GM23338 (cell line): ENCODE results near the gene SEC16B. TPM values are rescaled to one million over a fixed set of nuclear protein-coding genes. Genes with fewer than 3 reads are reported as not detected.

Experiments used
- ATAC-seq: fragments of 200-7000 bp; cut with Tn5 transposase; 3 replicates; pipeline ENCODE4 v1.9.1; 2020
- DNase-seq: peaks from one replicate; pipeline ENCODE4 v3.0.0-alpha.2; 2015; ENCODE audit warnings: low spot score
- H2AFZ ChIP-seq: fragments of 200-600 bp; sonication (generic); 2 replicates; pipeline ENCODE4 v1.8.0; 2016; ENCODE audit warnings: antibody characterized with exemption, mild to moderate bottlenecking, moderate library complexity
- H3F3A ChIP-seq: fragments of 200-600 bp; sonication (generic); replicated peaks from 2 replicates; pipeline ENCODE4 v1.8.0; 2017; ENCODE audit warnings: antibody characterized with exemption, mixed run types, low read depth
- H3K27ac ChIP-seq: fragments of 200-600 bp; sonication (generic); 2 replicates; pipeline ENCODE4 v1.6.1; 2016; ENCODE audit warnings: low read depth
- H3K27me3 ChIP-seq: fragments of 200-600 bp; sonication (generic); 2 replicates; pipeline ENCODE4 v1.8.0; 2016; ENCODE audit warnings: mild to moderate bottlenecking, mixed run types, moderate library complexity; ENCODE audit not compliant: insufficient read depth
- H3K36me3 ChIP-seq: fragments of 200-600 bp; sonication (generic); 2 replicates; pipeline ENCODE4 v1.8.0; 2016; ENCODE audit warnings: mild to moderate bottlenecking; ENCODE audit not compliant: insufficient read depth
- H3K4me1 ChIP-seq: fragments of 200-600 bp; sonication (generic); 2 replicates; pipeline ENCODE4 v1.8.0; 2016; ENCODE audit warnings: mild to moderate bottlenecking, moderate library complexity; ENCODE audit not compliant: insufficient read depth
- H3K4me2 ChIP-seq: fragments of 200-600 bp; sonication (generic); 2 replicates; pipeline ENCODE4 v1.7.1; 2017; ENCODE audit warnings: mixed run types
- H3K4me3 ChIP-seq: fragments of 200-600 bp; sonication (generic); 2 replicates; pipeline ENCODE4 v1.6.1; 2016; ENCODE audit warnings: mixed run types
- H3K79me2 ChIP-seq: fragments of 200-600 bp; sonication (generic); replicated peaks from 2 replicates; pipeline ENCODE4 v1.8.0; 2017; ENCODE audit warnings: mild to moderate bottlenecking; ENCODE audit not compliant: insufficient read depth
- H3K9me2 ChIP-seq: fragments of 200-600 bp; sonication (generic); 2 replicates; pipeline ENCODE4 v1.8.0; 2017; ENCODE audit not compliant: insufficient read depth
- H4K20me1 ChIP-seq: fragments of 200-600 bp; sonication (generic); replicated peaks from 2 replicates; pipeline ENCODE4 v1.8.0; 2017; ENCODE audit warnings: mild to moderate bottlenecking; ENCODE audit not compliant: insufficient read depth
- H3K27ac Mint-ChIP-seq: 2 replicates; pipeline ENCODE4 v1.8.0; 2020; ENCODE audit warnings: inconsistent platforms, mild to moderate bottlenecking, moderate library complexity, mixed read lengths
- H3K27me3 Mint-ChIP-seq: 3 replicates; pipeline ENCODE4 v1.8.0; 2022; ENCODE audit warnings: low read depth, mild to moderate bottlenecking, moderate library complexity, mixed read lengths, inconsistent platforms; ENCODE audit not compliant: insufficient read depth, poor library complexity
- H3K36me3 Mint-ChIP-seq: 3 replicates; pipeline ENCODE4 v1.8.0; 2021; ENCODE audit warnings: low read depth, mild to moderate bottlenecking, inconsistent platforms, moderate library complexity, mixed read lengths
- H3K4me1 Mint-ChIP-seq: 3 replicates; pipeline ENCODE4 v1.8.0; 2020; ENCODE audit warnings: mild to moderate bottlenecking, inconsistent platforms, mixed read lengths
- H3K4me3 Mint-ChIP-seq: 3 replicates; pipeline ENCODE4 v1.8.0; 2021; ENCODE audit warnings: moderate library complexity, mild to moderate bottlenecking, inconsistent platforms, mixed read lengths
- H3K9me3 Mint-ChIP-seq: 3 replicates; pipeline ENCODE4 v1.8.0; 2020; ENCODE audit warnings: moderate library complexity, mild to moderate bottlenecking, inconsistent platforms, mixed read lengths
- CREB1 ChIP-seq: fragments of 250-450 bp; sonication (Bioruptor Pico); IDR thresholded peaks from 2 replicates; pipeline ENCODE4 v1.5.0; 2020; ENCODE audit warnings: low read depth, mild to moderate bottlenecking, moderate library complexity
- EZH2 ChIP-seq: fragments of 200-600 bp; sonication (generic); IDR thresholded peaks from one replicate; pipeline ENCODE4 v1.8.0; 2017; ENCODE audit warnings: antibody characterized with exemption, mild to moderate bottlenecking, low read depth; ENCODE audit not compliant: unreplicated experiment
- EZH2phosphoT487 ChIP-seq: fragments of 200-600 bp; sonication (generic); IDR thresholded peaks from one replicate; pipeline ENCODE4 v1.8.1; 2018; ENCODE audit warnings: antibody characterized with exemption; ENCODE audit not compliant: unreplicated experiment
- JUNB ChIP-seq: IDR thresholded peaks from one replicate; pipeline ENCODE4 v1.6.1; 2016; ENCODE audit warnings: antibody characterized with exemption; ENCODE audit not compliant: unreplicated experiment
- NANOG ChIP-seq: IDR thresholded peaks from 2 replicates; pipeline ENCODE4 v1.6.1; 2016; ENCODE audit warnings: antibody characterized with exemption, borderline replicate concordance
- POLR2AphosphoS5 ChIP-seq: IDR thresholded peaks from 2 replicates; pipeline ENCODE4 v1.6.1; 2016; ENCODE audit warnings: antibody characterized with exemption, low read depth
- STAT1 ChIP-seq: IDR thresholded peaks from one replicate; pipeline ENCODE4 v1.6.1; 2016; ENCODE audit warnings: antibody characterized with exemption; ENCODE audit not compliant: unreplicated experiment
- ZNF114 ChIP-seq: fragments of 250-450 bp; sonication (Bioruptor Pico); IDR thresholded peaks from 2 replicates; pipeline ENCODE4 v1.5.0; 2020; ENCODE audit warnings: mild to moderate bottlenecking, moderate library complexity
- ZNF331 ChIP-seq: fragments of 250-450 bp; sonication (Bioruptor Pico); IDR thresholded peaks from 2 replicates; pipeline ENCODE4 v1.5.0; 2020; ENCODE audit warnings: low read depth, mild to moderate bottlenecking, moderate library complexity
- polyA plus RNA-seq: library from polyadenylated mRNA; unstranded; fragments of >200 nt; fragmentation: Nextera tagmentation; extraction: Ambion mirVana; gene quantifications from 2 replicates; pipeline ENCODE4 v1.2.1, GENCODE V29; 2016
- total RNA-seq: library from RNA; depleted of rRNA; stranded (reverse); fragments of >200 nt; shearing (Covaris generic); gene quantifications from 2 replicates; pipeline ENCODE4 v1.2.3, GENCODE V29; 2014
- TF ChIP-seq, protein P1 (sequence below): IDR thresholded peaks from one replicate; pipeline ENCODE4 v1.6.1; 2018; ENCODE audit warnings: antibody characterized with exemption; ENCODE audit not compliant: unreplicated experiment
- TF ChIP-seq, protein P2 (sequence below), 2 experiments: fragments of 200-600 bp in 1 of 2; sonication (generic) in 1 of 2; conservative IDR thresholded peaks; 2 replicates each; pipeline versions ENCODE4 v1.5.1 to v1.6.1; 2016 to 2017; ENCODE audit warnings: antibody characterized with exemption in 2 of 2, low read depth in 2 of 2, mild to moderate bottlenecking in 2 of 2, moderate library complexity in 1 of 2
- TF ChIP-seq, protein P3 (sequence below): fragments of 250-450 bp; sonication (Bioruptor Pico); IDR thresholded peaks from 2 replicates; pipeline ENCODE4 v1.5.0; 2020; ENCODE audit warnings: mild to moderate bottlenecking, moderate library complexity
- TF ChIP-seq, protein P4 (sequence below): IDR thresholded peaks from 2 replicates; pipeline ENCODE4 v1.6.1; 2016; ENCODE audit warnings: antibody characterized with exemption

Gene SEC16B
- total and polyA plus RNA-seq, 2 experiments from 2014 or later = 0.29 to 1.2 TPM

DNA sequence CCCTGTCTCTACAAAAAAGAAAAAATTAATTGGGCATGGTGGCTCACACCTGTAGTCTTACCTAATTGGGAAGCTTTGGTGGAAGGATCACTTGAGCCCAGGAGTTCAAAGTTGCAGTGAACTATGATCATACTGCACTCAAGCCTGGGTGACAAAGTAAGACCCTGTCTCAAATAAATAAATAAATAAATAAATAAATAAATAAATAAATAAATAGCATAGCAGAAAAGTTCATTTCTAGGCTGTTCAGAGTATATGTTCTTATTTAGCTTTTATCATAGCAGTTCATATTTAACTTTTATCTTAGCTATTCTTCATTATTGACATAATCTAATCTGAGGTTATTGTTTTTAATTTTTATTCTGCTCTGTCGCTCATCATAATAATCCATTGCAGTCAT is 8.7 kb upstream of the SEC16B start:
- no peaks in the 10 kb centered on the region for H3K27me3 ChIP-seq
- no peaks in the 10 kb centered on the region for H3K4me1 ChIP-seq
- H3K4me3 ChIP-seq = no peak overlapping the region
- no peak overlapping the region for H2AFZ ChIP-seq
- TF ChIP-seq EZH2phosphoT487 = no peak
- no peak for TF ChIP-seq JUNB
- no peak for TF ChIP-seq CREB1 (CRISPR knock-in tag)
- no peak for TF ChIP-seq EZH2
- no peak for TF ChIP-seq ZNF114 (CRISPR knock-in tag)
- no peak for TF ChIP-seq NANOG
- TF ChIP-seq POLR2AphosphoS5 = no peak
- TF ChIP-seq STAT1 = no peak
- TF ChIP-seq, protein P1, sequence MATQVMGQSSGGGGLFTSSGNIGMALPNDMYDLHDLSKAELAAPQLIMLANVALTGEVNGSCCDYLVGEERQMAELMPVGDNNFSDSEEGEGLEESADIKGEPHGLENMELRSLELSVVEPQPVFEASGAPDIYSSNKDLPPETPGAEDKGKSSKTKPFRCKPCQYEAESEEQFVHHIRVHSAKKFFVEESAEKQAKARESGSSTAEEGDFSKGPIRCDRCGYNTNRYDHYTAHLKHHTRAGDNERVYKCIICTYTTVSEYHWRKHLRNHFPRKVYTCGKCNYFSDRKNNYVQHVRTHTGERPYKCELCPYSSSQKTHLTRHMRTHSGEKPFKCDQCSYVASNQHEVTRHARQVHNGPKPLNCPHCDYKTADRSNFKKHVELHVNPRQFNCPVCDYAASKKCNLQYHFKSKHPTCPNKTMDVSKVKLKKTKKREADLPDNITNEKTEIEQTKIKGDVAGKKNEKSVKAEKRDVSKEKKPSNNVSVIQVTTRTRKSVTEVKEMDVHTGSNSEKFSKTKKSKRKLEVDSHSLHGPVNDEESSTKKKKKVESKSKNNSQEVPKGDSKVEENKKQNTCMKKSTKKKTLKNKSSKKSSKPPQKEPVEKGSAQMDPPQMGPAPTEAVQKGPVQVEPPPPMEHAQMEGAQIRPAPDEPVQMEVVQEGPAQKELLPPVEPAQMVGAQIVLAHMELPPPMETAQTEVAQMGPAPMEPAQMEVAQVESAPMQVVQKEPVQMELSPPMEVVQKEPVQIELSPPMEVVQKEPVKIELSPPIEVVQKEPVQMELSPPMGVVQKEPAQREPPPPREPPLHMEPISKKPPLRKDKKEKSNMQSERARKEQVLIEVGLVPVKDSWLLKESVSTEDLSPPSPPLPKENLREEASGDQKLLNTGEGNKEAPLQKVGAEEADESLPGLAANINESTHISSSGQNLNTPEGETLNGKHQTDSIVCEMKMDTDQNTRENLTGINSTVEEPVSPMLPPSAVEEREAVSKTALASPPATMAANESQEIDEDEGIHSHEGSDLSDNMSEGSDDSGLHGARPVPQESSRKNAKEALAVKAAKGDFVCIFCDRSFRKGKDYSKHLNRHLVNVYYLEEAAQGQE = no peak
- TF ChIP-seq, protein P2, sequence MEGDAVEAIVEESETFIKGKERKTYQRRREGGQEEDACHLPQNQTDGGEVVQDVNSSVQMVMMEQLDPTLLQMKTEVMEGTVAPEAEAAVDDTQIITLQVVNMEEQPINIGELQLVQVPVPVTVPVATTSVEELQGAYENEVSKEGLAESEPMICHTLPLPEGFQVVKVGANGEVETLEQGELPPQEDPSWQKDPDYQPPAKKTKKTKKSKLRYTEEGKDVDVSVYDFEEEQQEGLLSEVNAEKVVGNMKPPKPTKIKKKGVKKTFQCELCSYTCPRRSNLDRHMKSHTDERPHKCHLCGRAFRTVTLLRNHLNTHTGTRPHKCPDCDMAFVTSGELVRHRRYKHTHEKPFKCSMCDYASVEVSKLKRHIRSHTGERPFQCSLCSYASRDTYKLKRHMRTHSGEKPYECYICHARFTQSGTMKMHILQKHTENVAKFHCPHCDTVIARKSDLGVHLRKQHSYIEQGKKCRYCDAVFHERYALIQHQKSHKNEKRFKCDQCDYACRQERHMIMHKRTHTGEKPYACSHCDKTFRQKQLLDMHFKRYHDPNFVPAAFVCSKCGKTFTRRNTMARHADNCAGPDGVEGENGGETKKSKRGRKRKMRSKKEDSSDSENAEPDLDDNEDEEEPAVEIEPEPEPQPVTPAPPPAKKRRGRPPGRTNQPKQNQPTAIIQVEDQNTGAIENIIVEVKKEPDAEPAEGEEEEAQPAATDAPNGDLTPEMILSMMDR (conservative IDR thresholded peaks at IDR 0.05; ENCODE audit: low read depth in 2 of 2) = no peak
- no peak for TF ChIP-seq ZNF331 (CRISPR knock-in tag)
- TF ChIP-seq, protein P3, sequence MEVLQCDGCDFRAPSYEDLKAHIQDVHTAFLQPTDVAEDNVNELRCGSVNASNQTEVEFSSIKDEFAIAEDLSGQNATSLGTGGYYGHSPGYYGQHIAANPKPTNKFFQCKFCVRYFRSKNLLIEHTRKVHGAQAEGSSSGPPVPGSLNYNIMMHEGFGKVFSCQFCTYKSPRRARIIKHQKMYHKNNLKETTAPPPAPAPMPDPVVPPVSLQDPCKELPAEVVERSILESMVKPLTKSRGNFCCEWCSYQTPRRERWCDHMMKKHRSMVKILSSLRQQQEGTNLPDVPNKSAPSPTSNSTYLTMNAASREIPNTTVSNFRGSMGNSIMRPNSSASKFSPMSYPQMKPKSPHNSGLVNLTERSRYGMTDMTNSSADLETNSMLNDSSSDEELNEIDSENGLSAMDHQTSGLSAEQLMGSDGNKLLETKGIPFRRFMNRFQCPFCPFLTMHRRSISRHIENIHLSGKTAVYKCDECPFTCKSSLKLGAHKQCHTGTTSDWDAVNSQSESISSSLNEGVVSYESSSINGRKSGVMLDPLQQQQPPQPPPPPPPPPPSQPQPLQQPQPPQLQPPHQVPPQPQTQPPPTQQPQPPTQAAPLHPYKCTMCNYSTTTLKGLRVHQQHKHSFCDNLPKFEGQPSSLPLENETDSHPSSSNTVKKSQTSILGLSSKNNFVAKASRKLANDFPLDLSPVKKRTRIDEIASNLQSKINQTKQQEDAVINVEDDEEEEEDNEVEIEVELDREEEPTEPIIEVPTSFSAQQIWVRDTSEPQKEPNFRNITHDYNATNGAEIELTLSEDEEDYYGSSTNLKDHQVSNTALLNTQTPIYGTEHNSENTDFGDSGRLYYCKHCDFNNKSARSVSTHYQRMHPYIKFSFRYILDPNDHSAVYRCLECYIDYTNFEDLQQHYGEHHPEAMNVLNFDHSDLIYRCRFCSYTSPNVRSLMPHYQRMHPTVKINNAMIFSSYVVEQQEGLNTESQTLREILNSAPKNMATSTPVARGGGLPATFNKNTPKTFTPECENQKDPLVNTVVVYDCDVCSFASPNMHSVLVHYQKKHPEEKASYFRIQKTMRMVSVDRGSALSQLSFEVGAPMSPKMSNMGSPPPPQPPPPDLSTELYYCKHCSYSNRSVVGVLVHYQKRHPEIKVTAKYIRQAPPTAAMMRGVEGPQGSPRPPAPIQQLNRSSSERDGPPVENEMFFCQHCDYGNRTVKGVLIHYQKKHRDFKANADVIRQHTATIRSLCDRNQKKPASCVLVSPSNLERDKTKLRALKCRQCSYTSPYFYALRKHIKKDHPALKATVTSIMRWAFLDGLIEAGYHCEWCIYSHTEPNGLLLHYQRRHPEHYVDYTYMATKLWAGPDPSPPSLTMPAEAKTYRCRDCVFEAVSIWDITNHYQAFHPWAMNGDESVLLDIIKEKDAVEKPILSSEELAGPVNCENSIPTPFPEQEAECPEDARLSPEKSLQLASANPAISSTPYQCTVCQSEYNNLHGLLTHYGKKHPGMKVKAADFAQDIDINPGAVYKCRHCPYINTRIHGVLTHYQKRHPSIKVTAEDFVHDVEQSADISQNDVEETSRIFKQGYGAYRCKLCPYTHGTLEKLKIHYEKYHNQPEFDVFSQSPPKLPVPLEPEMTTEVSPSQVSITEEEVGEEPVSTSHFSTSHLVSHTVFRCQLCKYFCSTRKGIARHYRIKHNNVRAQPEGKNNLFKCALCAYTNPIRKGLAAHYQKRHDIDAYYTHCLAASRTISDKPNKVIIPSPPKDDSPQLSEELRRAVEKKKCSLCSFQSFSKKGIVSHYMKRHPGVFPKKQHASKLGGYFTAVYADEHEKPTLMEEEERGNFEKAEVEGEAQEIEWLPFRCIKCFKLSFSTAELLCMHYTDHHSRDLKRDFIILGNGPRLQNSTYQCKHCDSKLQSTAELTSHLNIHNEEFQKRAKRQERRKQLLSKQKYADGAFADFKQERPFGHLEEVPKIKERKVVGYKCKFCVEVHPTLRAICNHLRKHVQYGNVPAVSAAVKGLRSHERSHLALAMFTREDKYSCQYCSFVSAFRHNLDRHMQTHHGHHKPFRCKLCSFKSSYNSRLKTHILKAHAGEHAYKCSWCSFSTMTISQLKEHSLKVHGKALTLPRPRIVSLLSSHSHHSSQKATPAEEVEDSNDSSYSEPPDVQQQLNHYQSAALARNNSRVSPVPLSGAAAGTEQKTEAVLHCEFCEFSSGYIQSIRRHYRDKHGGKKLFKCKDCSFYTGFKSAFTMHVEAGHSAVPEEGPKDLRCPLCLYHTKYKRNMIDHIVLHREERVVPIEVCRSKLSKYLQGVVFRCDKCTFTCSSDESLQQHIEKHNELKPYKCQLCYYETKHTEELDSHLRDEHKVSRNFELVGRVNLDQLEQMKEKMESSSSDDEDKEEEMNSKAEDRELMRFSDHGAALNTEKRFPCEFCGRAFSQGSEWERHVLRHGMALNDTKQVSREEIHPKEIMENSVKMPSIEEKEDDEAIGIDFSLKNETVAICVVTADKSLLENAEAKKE (CRISPR knock-in tag) = no peak
- TF ChIP-seq, protein P4, sequence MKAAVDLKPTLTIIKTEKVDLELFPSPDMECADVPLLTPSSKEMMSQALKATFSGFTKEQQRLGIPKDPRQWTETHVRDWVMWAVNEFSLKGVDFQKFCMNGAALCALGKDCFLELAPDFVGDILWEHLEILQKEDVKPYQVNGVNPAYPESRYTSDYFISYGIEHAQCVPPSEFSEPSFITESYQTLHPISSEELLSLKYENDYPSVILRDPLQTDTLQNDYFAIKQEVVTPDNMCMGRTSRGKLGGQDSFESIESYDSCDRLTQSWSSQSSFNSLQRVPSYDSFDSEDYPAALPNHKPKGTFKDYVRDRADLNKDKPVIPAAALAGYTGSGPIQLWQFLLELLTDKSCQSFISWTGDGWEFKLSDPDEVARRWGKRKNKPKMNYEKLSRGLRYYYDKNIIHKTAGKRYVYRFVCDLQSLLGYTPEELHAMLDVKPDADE = no peak
- H3K36me3 Mint-ChIP-seq = no peaks in the 10 kb centered on the region
- no peaks in the 10 kb centered on the region for H3K27me3 Mint-ChIP-seq
- H4K20me1 ChIP-seq = no peaks in the 10 kb centered on the region
- no peaks in the 10 kb centered on the region for H3K9me3 Mint-ChIP-seq
- no peak overlapping the region for H3K27ac Mint-ChIP-seq
- no peaks in the 10 kb centered on the region for H3K36me3 ChIP-seq
- H3K9me2 ChIP-seq = peaks cover 10% of the 10 kb centered on the region
- no peak overlapping the region for H3K4me2 ChIP-seq
- H3K27ac ChIP-seq = no peak overlapping the region
- ATAC-seq = no peak
- no peak for DNase-seq
- no peaks in the 10 kb centered on the region for H3F3A ChIP-seq
- H3K4me3 Mint-ChIP-seq = no peak overlapping the region
- no peaks in the 10 kb centered on the region for H3K4me1 Mint-ChIP-seq
- no peaks in the 10 kb centered on the region for H3K79me2 ChIP-seq
